HepG2 (cell line): Measurements from ENCODE around the gene DPM2. TPM values are rescaled to one million over a fixed set of nuclear protein-coding genes. Genes with fewer than 3 reads are reported as not detected.

Experiments
- BRF2 ChIP-seq: sonication (generic); formaldehyde crosslinking; IDR thresholded peaks from 2 replicates; pipeline ENCODE4 v1.8.1; 2022; ENCODE audit warnings: mild to moderate bottlenecking, missing genetic modification reagents
- CAMTA2 ChIP-seq: sonication (generic); formaldehyde crosslinking; IDR thresholded peaks from 2 replicates; pipeline ENCODE4 v1.4.0; 2020; ENCODE audit warnings: mild to moderate bottlenecking, missing genetic modification reagents, borderline replicate concordance
- CHD4 ChIP-seq: fragments of 200-600 bp; sonication (generic); IDR thresholded peaks from 2 replicates; pipeline ENCODE4 v1.7.0; 2017; ENCODE audit warnings: mild to moderate bottlenecking, low read length, borderline replicate concordance
- DDIT3 ChIP-seq: sonication (generic); formaldehyde crosslinking; IDR thresholded peaks from 2 replicates; pipeline ENCODE4 v1.4.0; 2020; ENCODE audit warnings: mild to moderate bottlenecking, missing genetic modification reagents
- ETS1 ChIP-seq: sonication (generic); formaldehyde crosslinking; IDR thresholded peaks from 2 replicates; pipeline ENCODE4 v1.4.0; 2020; ENCODE audit warnings: missing genetic modification reagents
- ETV6 ChIP-seq: sonication (generic); formaldehyde crosslinking; conservative IDR thresholded peaks from 2 replicates; pipeline ENCODE4 v1.4.0; 2020; ENCODE audit warnings: missing genetic modification reagents
- KDM2A ChIP-seq: sonication (generic); formaldehyde crosslinking; IDR thresholded peaks from 2 replicates; pipeline ENCODE4 v1.4.0; 2020; ENCODE audit warnings: low read depth, missing genetic modification reagents, borderline replicate concordance
- LCORL ChIP-seq, 2 experiments: fragments of 450-650 bp in 1 of 2; sonication (generic) in 1 of 2; formaldehyde crosslinking in 1 of 2; IDR thresholded peaks; 2 replicates each; pipeline versions ENCODE4 v1.5.0 to v1.6.1; 2017 to 2020; ENCODE audit warnings: antibody characterized with exemption in 1 of 2, missing genetic modification reagents in 1 of 2
- MATR3 ChIP-seq: sonication (generic); formaldehyde crosslinking; IDR thresholded peaks from 2 replicates; pipeline ENCODE4 v1.4.0; 2020; ENCODE audit warnings: missing genetic modification reagents
- NFATC3 ChIP-seq: sonication (generic); formaldehyde crosslinking; IDR thresholded peaks from 2 replicates; pipeline ENCODE4 v1.5.1; 2020; ENCODE audit warnings: mild to moderate bottlenecking, missing genetic modification reagents
- PITX1 ChIP-seq: sonication (generic); formaldehyde crosslinking; IDR thresholded peaks from 2 replicates; pipeline ENCODE4 v1.5.1; 2020; ENCODE audit warnings: mild to moderate bottlenecking, missing genetic modification reagents
- RBFOX2 ChIP-seq: fragments of 200-400 bp; formaldehyde crosslinking; IDR thresholded peaks from 2 replicates; pipeline ENCODE4 v1.6.1; 2017; ENCODE audit warnings: low read depth, mild to moderate bottlenecking, low read length
- SNAPC2 ChIP-seq: sonication (generic); formaldehyde crosslinking; IDR thresholded peaks from 2 replicates; pipeline ENCODE4 v1.8.1; 2022; ENCODE audit warnings: mild to moderate bottlenecking, missing genetic modification reagents
- TRIM24 ChIP-seq: sonication (generic); formaldehyde crosslinking; IDR thresholded peaks from 2 replicates; pipeline ENCODE4 v1.8.0; 2022; ENCODE audit warnings: mild to moderate bottlenecking, missing genetic modification reagents
- ZBTB21 ChIP-seq: sonication (generic); formaldehyde crosslinking; IDR thresholded peaks from 2 replicates; pipeline ENCODE4 v1.4.0; 2020; ENCODE audit warnings: missing genetic modification reagents
- ZBTB34 ChIP-seq: sonication (generic); formaldehyde crosslinking; IDR thresholded peaks from 2 replicates; pipeline ENCODE4 v1.8.0; 2022; ENCODE audit warnings: mild to moderate bottlenecking, missing genetic modification reagents
- ZNF280D ChIP-seq: sonication (generic); formaldehyde crosslinking; IDR thresholded peaks from 2 replicates; pipeline ENCODE4 v1.5.1; 2020; ENCODE audit warnings: mild to moderate bottlenecking, missing genetic modification reagents
- ZNF557 ChIP-seq: sonication (generic); formaldehyde crosslinking; IDR thresholded peaks from 2 replicates; pipeline ENCODE4 v1.4.0; 2020; ENCODE audit warnings: missing genetic modification reagents
- ZNF605 ChIP-seq: sonication (generic); formaldehyde crosslinking; IDR thresholded peaks from 2 replicates; pipeline ENCODE4 v1.8.0; 2022; ENCODE audit warnings: mild to moderate bottlenecking, missing genetic modification reagents
- ZSCAN9 ChIP-seq: IDR thresholded peaks from 2 replicates; pipeline ENCODE4 v1.6.1; 2016; ENCODE audit warnings: borderline replicate concordance
- polyA plus RNA-seq, 8 experiments: library from polyadenylated mRNA; depleted of rRNA in 3 of 8; stranded (reverse) in 7 of 8; unstranded in 1 of 8; fragments of >200 nt; fragmentation: Illumina TruSeq in 4 of 8; extraction: Trizol in 4 of 8; gene quantifications; 2 replicates each; pipeline versions ENCODE4 v1.2.1 to v1.2.3, GENCODE V29; 2011 to 2016; ENCODE audit warnings: low read depth in 4 of 8, missing spikeins in 1 of 8, mixed read lengths in 1 of 8; ENCODE audit not compliant: insufficient read depth in 1 of 8
- total RNA-seq, 5 experiments: library from RNA; depleted of rRNA; stranded (reverse); fragments of >200 nt; fragmentation: Illumina TruSeq; extraction: Trizol; gene quantifications; 2 replicates each; pipeline ENCODE4 v1.2.3, GENCODE V29; 2016; ENCODE audit warnings: low read depth in 1 of 5

The DPM2 gene
- total and polyA plus RNA-seq, 2 of the 13 experiments (the other 11 are each of a cell fraction or from before 2014, with no cell fraction given) = 24.8 to 35.3 TPM

- TF ChIP-seq TRIM24 (CRISPR knock-in tag) (no peak), ZBTB21 (CRISPR knock-in tag) (no peak), NFATC3 (CRISPR knock-in tag) (no peak), SNAPC2 (CRISPR knock-in tag) (no peak), ZNF605 (CRISPR knock-in tag) (no peak), PITX1 (CRISPR knock-in tag) (peak; percentile 85; the same call in 1 of the 2 replicates), ZNF557 (CRISPR knock-in tag) (no peak), BRF2 (CRISPR knock-in tag) (no peak), RBFOX2 (no peak), ZBTB34 (CRISPR knock-in tag) (no peak), DDIT3 (CRISPR knock-in tag) (no peak), ZNF280D (no peak), ETS1 (no peak), ZSCAN9 (no peak; the same call in none of the 2 replicates), MATR3 (CRISPR knock-in tag) (no peak), KDM2A (CRISPR knock-in tag) (peak; percentile 41; the same call in 1 of the 2 replicates), CAMTA2 (CRISPR knock-in tag) (no peak), ETV6 (CRISPR knock-in tag) (no peak), CHD4 (no peak), LCORL (IDR thresholded peaks at IDR 0.05) (no peak), LCORL (CRISPR knock-in tag; IDR thresholded peaks at IDR 0.05) (0 out of 2 replicates have a peak, but pooled peaks have one; percentile 49)
These were observed 40.4 kb downstream of the DPM2 start (continued) for GRCh38 chr9:127897193-127897692.
